Panc1 (cell line): Measurements from ENCODE around the gene KIRREL3. TPM values are rescaled to one million over a fixed set of nuclear protein-coding genes. Genes with fewer than 3 reads are reported as not detected.

ENCODE experiments used
- ATAC-seq: fragments of 200-7000 bp; cut with Tn5 transposase; 2 replicates; pipeline ENCODE4 v1.9.1; 2020; ENCODE audit warnings: mild to moderate bottlenecking, moderate library complexity
- BruUV-seq: library from RNA; stranded (reverse); fragments of 400-500 nt; replicated peaks from 2 replicates; lab custom pipeline; 2021; lab: Mats Ljungman, UMichigan
- CTCF ChIA-PET: fragments of 300-600 bp; sonication (Branson Sonifier 250); formaldehyde crosslinking; loops from one replicate; lab custom pipeline; 2022; ENCODE audit warnings: antibody characterized with exemption; lab: Charles Lee
- POLR2A ChIA-PET: fragments of 300-600 bp; sonication (Branson Sonifier 250); formaldehyde crosslinking; loops from one replicate; lab custom pipeline; 2022; ENCODE audit warnings: antibody characterized with exemption; lab: Charles Lee
- DNase-seq: peaks from one replicate; pipeline ENCODE4 v3.0.0-alpha.2; 2010; ENCODE audit warnings: low read depth, low spot score
- H3K27ac ChIP-seq: 2 replicates; pipeline ENCODE4 v1.5.1; 2011; ENCODE audit warnings: mild to moderate bottlenecking, low read length, inconsistent platforms
- H3K27me3 ChIP-seq: fragments of 200-500 bp; sonication (Bioruptor generic); 2 replicates; pipeline ENCODE4 v1.6.0; 2014; ENCODE audit warnings: low read length, inconsistent platforms; ENCODE audit not compliant: control insufficient read depth, insufficient read depth
- H3K36me3 ChIP-seq: fragments of 200-500 bp; sonication (Bioruptor generic); 2 replicates; pipeline ENCODE4 v1.5.1; 2014; ENCODE audit warnings: inconsistent platforms, mild to moderate bottlenecking, low read length, moderate library complexity; ENCODE audit not compliant: control insufficient read depth, insufficient read depth
- H3K4me1 ChIP-seq: 2 replicates; pipeline ENCODE4 v1.5.1; 2011; ENCODE audit warnings: inconsistent platforms, mild to moderate bottlenecking, low read length, moderate library complexity; ENCODE audit not compliant: control insufficient read depth, insufficient read depth
- H3K4me3 ChIP-seq, 2 experiments: 2 replicates each; pipeline ENCODE4 v1.5.1; 2011 to 2012; ENCODE audit warnings: low read depth in 2 of 2, low read length in 2 of 2, mild to moderate bottlenecking in 2 of 2, inconsistent platforms in 1 of 2, moderate library complexity in 1 of 2
- H3K9me3 ChIP-seq: fragments of 200-500 bp; sonication (Bioruptor generic); 2 replicates; pipeline ENCODE4 v1.5.1; 2014; ENCODE audit warnings: low read depth, mild to moderate bottlenecking, inconsistent platforms, low read length, moderate library complexity; ENCODE audit not compliant: control insufficient read depth, insufficient read depth
- SIN3A ChIP-seq: IDR thresholded peaks from 2 replicates; pipeline ENCODE4 v1.6.1; 2012; ENCODE audit warnings: low read depth, mild to moderate bottlenecking, low read length, moderate library complexity, borderline replicate concordance; ENCODE audit not compliant: insufficient read depth
- TCF7L2 ChIP-seq: IDR thresholded peaks from 2 replicates; pipeline ENCODE4 v1.6.1; 2011; ENCODE audit warnings: mild to moderate bottlenecking, low read depth, low read length, inconsistent platforms
- in situ Hi-C: cut with HindIII; loops from 2 replicates; pipeline ENCODE4 v1.10.0; 2016; ENCODE audit warnings: low sequenced_read_pairs, low pct_unique_long_range_greater_than_20kb
- intact Hi-C: fragments of 100-400 bp; cut with micrococcal nuclease; formaldehyde crosslinking; loops from one replicate; pipeline ENCODE4 v1.10.0; 2022; ENCODE audit not compliant: unreplicated experiment
- total RNA-seq: library from RNA; stranded (reverse); gene quantifications from one replicate; pipeline ENCODE4 v1.2.1, GENCODE V29; 2021; ENCODE audit not compliant: unreplicated experiment
- TF ChIP-seq, protein P1 (sequence below), 2 experiments: IDR thresholded peaks; 2 replicates each; pipeline ENCODE4 v1.6.1; 2011 to 2012; ENCODE audit warnings: low read depth in 2 of 2, control low read depth in 1 of 2, low read length in 1 of 2, mild to moderate bottlenecking in 1 of 2, moderate library complexity in 1 of 2; ENCODE audit not compliant: insufficient read depth in 1 of 2
- TF ChIP-seq, protein P2 (sequence below): fragments of 450-650 bp; IDR thresholded peaks from 2 replicates; pipeline ENCODE4 v1.5.1; 2017; ENCODE audit warnings: mild to moderate bottlenecking

Gene KIRREL3
- total RNA-seq, 1 experiment from 2014 or later, result 0.36 TPM

DNA sequence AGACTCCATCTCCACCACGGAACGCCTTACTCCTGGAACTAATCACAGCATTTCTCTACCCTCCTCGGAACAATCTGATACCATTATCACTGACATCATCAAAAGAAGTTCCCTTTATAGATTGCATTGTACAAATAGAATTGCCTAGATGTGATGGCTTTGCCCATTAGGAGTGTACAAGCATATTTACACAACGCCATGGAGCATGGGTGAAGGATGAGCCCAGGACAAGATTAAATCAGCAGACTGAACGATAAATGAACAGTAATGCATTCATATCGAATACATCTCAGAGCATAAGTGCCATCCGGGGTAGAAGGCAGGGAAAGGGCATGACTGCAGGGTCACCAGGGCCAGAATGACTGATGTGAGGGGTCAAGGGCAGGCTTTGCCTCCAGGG is 57.3 kb downstream of the KIRREL3 start:
- Histone ChIP-seq H3K27ac (no peak overlapping the region), H3K9me3 (no peaks in the 10 kb centered on the region), H3K36me3 (no peaks in the 10 kb centered on the region), H3K4me1 (no peaks in the 10 kb centered on the region), H3K4me3 (no peak overlapping the region), H3K27me3 (0 out of 2 replicates have a peak, but pooled peaks cover 2% of the 10 kb centered on the region)
- TF ChIP-seq, protein P1, sequence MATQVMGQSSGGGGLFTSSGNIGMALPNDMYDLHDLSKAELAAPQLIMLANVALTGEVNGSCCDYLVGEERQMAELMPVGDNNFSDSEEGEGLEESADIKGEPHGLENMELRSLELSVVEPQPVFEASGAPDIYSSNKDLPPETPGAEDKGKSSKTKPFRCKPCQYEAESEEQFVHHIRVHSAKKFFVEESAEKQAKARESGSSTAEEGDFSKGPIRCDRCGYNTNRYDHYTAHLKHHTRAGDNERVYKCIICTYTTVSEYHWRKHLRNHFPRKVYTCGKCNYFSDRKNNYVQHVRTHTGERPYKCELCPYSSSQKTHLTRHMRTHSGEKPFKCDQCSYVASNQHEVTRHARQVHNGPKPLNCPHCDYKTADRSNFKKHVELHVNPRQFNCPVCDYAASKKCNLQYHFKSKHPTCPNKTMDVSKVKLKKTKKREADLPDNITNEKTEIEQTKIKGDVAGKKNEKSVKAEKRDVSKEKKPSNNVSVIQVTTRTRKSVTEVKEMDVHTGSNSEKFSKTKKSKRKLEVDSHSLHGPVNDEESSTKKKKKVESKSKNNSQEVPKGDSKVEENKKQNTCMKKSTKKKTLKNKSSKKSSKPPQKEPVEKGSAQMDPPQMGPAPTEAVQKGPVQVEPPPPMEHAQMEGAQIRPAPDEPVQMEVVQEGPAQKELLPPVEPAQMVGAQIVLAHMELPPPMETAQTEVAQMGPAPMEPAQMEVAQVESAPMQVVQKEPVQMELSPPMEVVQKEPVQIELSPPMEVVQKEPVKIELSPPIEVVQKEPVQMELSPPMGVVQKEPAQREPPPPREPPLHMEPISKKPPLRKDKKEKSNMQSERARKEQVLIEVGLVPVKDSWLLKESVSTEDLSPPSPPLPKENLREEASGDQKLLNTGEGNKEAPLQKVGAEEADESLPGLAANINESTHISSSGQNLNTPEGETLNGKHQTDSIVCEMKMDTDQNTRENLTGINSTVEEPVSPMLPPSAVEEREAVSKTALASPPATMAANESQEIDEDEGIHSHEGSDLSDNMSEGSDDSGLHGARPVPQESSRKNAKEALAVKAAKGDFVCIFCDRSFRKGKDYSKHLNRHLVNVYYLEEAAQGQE (IDR thresholded peaks at IDR 0.05; ENCODE audit: insufficient read depth in 1 of 2, low read depth in 2 of 2, low read length in 1 of 2), result no peak
- no peak for TF ChIP-seq TCF7L2
- TF ChIP-seq SIN3A, result no peak
- TF ChIP-seq, protein P2, sequence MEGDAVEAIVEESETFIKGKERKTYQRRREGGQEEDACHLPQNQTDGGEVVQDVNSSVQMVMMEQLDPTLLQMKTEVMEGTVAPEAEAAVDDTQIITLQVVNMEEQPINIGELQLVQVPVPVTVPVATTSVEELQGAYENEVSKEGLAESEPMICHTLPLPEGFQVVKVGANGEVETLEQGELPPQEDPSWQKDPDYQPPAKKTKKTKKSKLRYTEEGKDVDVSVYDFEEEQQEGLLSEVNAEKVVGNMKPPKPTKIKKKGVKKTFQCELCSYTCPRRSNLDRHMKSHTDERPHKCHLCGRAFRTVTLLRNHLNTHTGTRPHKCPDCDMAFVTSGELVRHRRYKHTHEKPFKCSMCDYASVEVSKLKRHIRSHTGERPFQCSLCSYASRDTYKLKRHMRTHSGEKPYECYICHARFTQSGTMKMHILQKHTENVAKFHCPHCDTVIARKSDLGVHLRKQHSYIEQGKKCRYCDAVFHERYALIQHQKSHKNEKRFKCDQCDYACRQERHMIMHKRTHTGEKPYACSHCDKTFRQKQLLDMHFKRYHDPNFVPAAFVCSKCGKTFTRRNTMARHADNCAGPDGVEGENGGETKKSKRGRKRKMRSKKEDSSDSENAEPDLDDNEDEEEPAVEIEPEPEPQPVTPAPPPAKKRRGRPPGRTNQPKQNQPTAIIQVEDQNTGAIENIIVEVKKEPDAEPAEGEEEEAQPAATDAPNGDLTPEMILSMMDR, result no peak
- DNase-seq (no peak), ATAC-seq (no peak)
- POLR2A ChIA-PET, result no interaction called here
- CTCF ChIA-PET, result no interaction called here
- in situ Hi-C loops (no loop called here), intact Hi-C loops (no loop called here)
- BruUV-seq, result no TSS peak

DNA sequence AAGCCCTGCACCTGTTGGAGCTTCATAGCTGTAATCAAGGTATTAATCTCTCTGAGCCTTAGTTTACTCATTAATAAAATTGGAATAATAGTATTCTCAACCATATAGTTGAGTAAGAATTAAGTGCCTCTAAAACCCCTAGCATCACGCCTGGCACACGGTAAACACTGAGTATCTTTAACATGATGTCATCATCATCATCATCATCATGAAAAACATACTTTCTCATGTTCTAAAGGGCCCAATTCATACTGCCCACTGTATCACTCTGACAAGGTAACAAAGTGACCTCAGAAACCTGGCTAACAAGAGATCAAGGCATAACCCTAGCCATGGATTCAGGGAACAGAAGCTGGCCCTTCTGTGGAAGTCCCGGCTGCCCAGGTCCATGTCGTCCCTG is 58.4 kb downstream of the KIRREL3 start:
- Histone ChIP-seq H3K36me3 (no peaks in the 10 kb centered on the region), H3K4me1 (no peaks in the 10 kb centered on the region), H3K9me3 (no peaks in the 10 kb centered on the region), H3K27ac (no peak overlapping the region), H3K27me3 (0 out of 2 replicates have a peak, but pooled peaks cover 2% of the 10 kb centered on the region), H3K4me3 (no peak overlapping the region)
- no peak for DNase-seq
- ChIA-PET POLR2A (no interaction called here), CTCF (no interaction called here)
- in situ Hi-C loops (no loop called here), intact Hi-C loops (no loop called here)
- no peak for ATAC-seq
- no TSS peak for BruUV-seq
- TF ChIP-seq, protein P1 (IDR thresholded peaks at IDR 0.05; ENCODE audit: insufficient read depth in 1 of 2, low read depth in 2 of 2, low read length in 1 of 2), result no peak
